ENCODE data around the gene ADGRG7.
"Not testable (repeated sequence)": the region's sequence is repeated elsewhere in the genome, so short reads cannot be mapped to it uniquely, and the experiment has no call there.

ADGRG7 gene

GRCh38 chr3:100645913-100646312, 36.5 kb downstream of the ADGRG7 start:
- DNase-seq (ENCODE audit: low spot score): no peak

- no peak for DNase-seq (ENCODE audit: low spot score)
Measured at GRCh38 chr3:100647171-100647570, 37.8 kb downstream of the ADGRG7 start.

GRCh38 chr3:100647657-100648056, 38.3 kb downstream of the ADGRG7 start:
- DNase-seq (ENCODE audit: low spot score): no peak

- DNase-seq (ENCODE audit: low spot score): no peak
Measured at GRCh38 chr3:100650651-100651619, 41.5 kb downstream of the ADGRG7 start.

GRCh38 chr3:100653604-100654294, 44.3 kb downstream of the ADGRG7 start:
- DNase-seq (ENCODE audit: low spot score): no peak

- no peak for DNase-seq (ENCODE audit: low spot score)
Measured at GRCh38 chr3:100656945-100657344, 47.5 kb downstream of the ADGRG7 start.

- DNase-seq (ENCODE audit: low spot score): not testable (repeated sequence)
Measured at GRCh38 chr3:100661294-100661693, 51.9 kb downstream of the ADGRG7 start.

- DNase-seq (ENCODE audit: low spot score): no peak
Measured at GRCh38 chr3:100662113-100662823, 52.9 kb downstream of the ADGRG7 start.

- DNase-seq (ENCODE audit: low spot score): no peak
Measured at GRCh38 chr3:100665230-100665629, 55.8 kb downstream of the ADGRG7 start.

- DNase-seq (ENCODE audit: low spot score): not testable (repeated sequence)
Measured at GRCh38 chr3:100666699-100667098, 57.3 kb downstream of the ADGRG7 start.

- DNase-seq (ENCODE audit: low spot score): not testable (repeated sequence)
Measured at GRCh38 chr3:100667316-100667715, 57.9 kb downstream of the ADGRG7 start.

GRCh38 chr3:100670995-100671394, 61.6 kb downstream of the ADGRG7 start:
- not testable (repeated sequence) for DNase-seq (ENCODE audit: low spot score)

- no peak for DNase-seq (ENCODE audit: low spot score)
Measured at GRCh38 chr3:100681496-100681895, 72.1 kb downstream of the ADGRG7 start.

GRCh38 chr3:100682056-100682853, 72.9 kb downstream of the ADGRG7 start:
- no peak for DNase-seq (ENCODE audit: low spot score)

- DNase-seq (ENCODE audit: low spot score): no peak
Measured at GRCh38 chr3:100682854-100683760, 73.7 kb downstream of the ADGRG7 start.

- DNase-seq (ENCODE audit: low spot score): no peak
Measured at GRCh38 chr3:100693225-100693624, 83.8 kb downstream of the ADGRG7 start.

- DNase-seq (ENCODE audit: low spot score): no peak
Measured at GRCh38 chr3:100695696-100696095, 86.3 kb downstream of the ADGRG7 start.

GRCh38 chr3:100696161-100696560, 86.8 kb downstream of the ADGRG7 start:
- no peak for DNase-seq (ENCODE audit: low spot score)

GRCh38 chr3:100697172-100697571, 87.8 kb downstream of the ADGRG7 start:
- DNase-seq (ENCODE audit: low spot score): no peak

- no peak for DNase-seq (ENCODE audit: low spot score)
Measured at GRCh38 chr3:100697723-100698285, 88.4 kb downstream of the ADGRG7 start.
